Upper lobe of left lung (tissue), 4 donors: ENCODE data around the gene HERPUD2.

Experiments
- POLR2A ChIP-seq, 4 donors: fragments of 450-650 bp; IDR thresholded peaks; one replicate each; pipeline ENCODE4 v1.5.1; 2016 to 2017; ENCODE audit warnings: antibody characterized with exemption in 4 of 4, mild to moderate bottlenecking in 2 of 4
- POLR2AphosphoS5 ChIP-seq, 2 donors: sonication (generic); formaldehyde crosslinking; IDR thresholded peaks; one replicate each; pipeline ENCODE4 v1.5.1; 2017; ENCODE audit warnings: antibody characterized with exemption in 2 of 2
- TF ChIP-seq, protein P1 (sequence below), 6 experiments: fragments of 450-650 bp in 4 of 6; fragments of 200-600 bp in 2 of 6; sonication (generic) in 2 of 6; IDR thresholded peaks; one replicate each; pipeline ENCODE4 v1.5.1; 2016 to 2019; ENCODE audit warnings: antibody characterized with exemption in 6 of 6

DNA sequence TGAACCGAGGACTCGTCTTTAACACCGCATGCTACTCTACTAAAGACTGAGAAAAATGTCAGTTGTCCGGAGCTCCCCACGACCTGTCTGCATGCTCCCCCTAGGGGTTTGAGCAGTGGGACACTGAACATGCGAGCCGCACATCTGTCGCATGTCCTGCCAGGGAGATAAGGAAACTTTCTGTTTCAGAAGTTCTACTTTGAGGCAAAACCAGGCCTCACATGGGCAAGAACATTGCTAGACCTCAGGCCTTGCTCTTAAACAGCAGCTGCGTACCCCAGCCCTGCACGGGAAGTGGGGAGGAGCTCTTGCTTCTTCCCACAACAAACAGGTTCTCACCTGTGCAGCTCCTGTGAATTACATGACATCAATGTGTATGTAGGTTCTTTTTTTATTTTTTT lies 30.3 kb upstream of the HERPUD2 start:
- TF ChIP-seq, protein P1, sequence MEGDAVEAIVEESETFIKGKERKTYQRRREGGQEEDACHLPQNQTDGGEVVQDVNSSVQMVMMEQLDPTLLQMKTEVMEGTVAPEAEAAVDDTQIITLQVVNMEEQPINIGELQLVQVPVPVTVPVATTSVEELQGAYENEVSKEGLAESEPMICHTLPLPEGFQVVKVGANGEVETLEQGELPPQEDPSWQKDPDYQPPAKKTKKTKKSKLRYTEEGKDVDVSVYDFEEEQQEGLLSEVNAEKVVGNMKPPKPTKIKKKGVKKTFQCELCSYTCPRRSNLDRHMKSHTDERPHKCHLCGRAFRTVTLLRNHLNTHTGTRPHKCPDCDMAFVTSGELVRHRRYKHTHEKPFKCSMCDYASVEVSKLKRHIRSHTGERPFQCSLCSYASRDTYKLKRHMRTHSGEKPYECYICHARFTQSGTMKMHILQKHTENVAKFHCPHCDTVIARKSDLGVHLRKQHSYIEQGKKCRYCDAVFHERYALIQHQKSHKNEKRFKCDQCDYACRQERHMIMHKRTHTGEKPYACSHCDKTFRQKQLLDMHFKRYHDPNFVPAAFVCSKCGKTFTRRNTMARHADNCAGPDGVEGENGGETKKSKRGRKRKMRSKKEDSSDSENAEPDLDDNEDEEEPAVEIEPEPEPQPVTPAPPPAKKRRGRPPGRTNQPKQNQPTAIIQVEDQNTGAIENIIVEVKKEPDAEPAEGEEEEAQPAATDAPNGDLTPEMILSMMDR (IDR thresholded peaks at IDR 0.05), result no peak
- no peak for TF ChIP-seq POLR2A (IDR thresholded peaks at IDR 0.05)
- TF ChIP-seq POLR2AphosphoS5 (IDR thresholded peaks at IDR 0.05), result no peak
